Aorta (tissue), 5 donors: Measurements from ENCODE around the gene RHOB. TPM values are rescaled to one million over a fixed set of nuclear protein-coding genes. Genes with fewer than 3 reads are reported as not detected.
"Not testable (repeated sequence)": the region's sequence is repeated elsewhere in the genome, so short reads cannot be mapped to it uniquely, and the experiment has no call there.

Experiments used
- ATAC-seq: fragments of 200-7000 bp; cut with Tn5 transposase; one replicate; pipeline ENCODE4 v1.9.1; 2022; ENCODE audit warnings: moderate library complexity; ENCODE audit not compliant: low FRiP score
- DNase-seq, 2 donors: peaks; one replicate each; pipeline ENCODE4 v3.0.0-alpha.2; 2020
- H3K27ac ChIP-seq, 2 donors: one replicate each; pipeline ENCODE4 v1.5.1; 2013; ENCODE audit warnings: low read length in 2 of 2, mild to moderate bottlenecking in 2 of 2, moderate library complexity in 2 of 2, control low read depth in 1 of 2, inconsistent platforms in 1 of 2, low read depth in 1 of 2
- H3K27me3 ChIP-seq, 2 donors: one replicate each; pipeline ENCODE4 v1.6.1; 2013; ENCODE audit warnings: control low read depth in 1 of 2, low read length in 1 of 2, mild to moderate bottlenecking in 1 of 2, moderate library complexity in 1 of 2; ENCODE audit not compliant: insufficient read depth in 2 of 2, control insufficient read depth in 1 of 2
- H3K36me3 ChIP-seq, 2 donors: one replicate each; pipeline ENCODE4 v1.6.1; 2013; ENCODE audit warnings: control low read depth in 1 of 2, low read length in 1 of 2, mild to moderate bottlenecking in 1 of 2; ENCODE audit not compliant: insufficient read depth in 2 of 2, control insufficient read depth in 1 of 2
- H3K4me1 ChIP-seq, 2 donors: one replicate each; pipeline ENCODE4 v1.6.1; 2013; ENCODE audit warnings: low read length in 2 of 2, control low read depth in 1 of 2, mild to moderate bottlenecking in 1 of 2, moderate library complexity in 1 of 2; ENCODE audit not compliant: insufficient read depth in 2 of 2, control insufficient read depth in 1 of 2
- H3K4me3 ChIP-seq, 2 donors: one replicate each; pipeline ENCODE4 v1.5.1; 2013; ENCODE audit warnings: low read length in 2 of 2, control low read depth in 1 of 2, mild to moderate bottlenecking in 1 of 2
- H3K9me3 ChIP-seq: one replicate; pipeline ENCODE4 v1.6.1; 2013; ENCODE audit warnings: mild to moderate bottlenecking, low read length; ENCODE audit not compliant: control insufficient read depth
- WGBS, 2 donors: extraction: QIAGEN DNeasy Blood & Tissue Kit; methylation state at CpG; one replicate each; pipeline ENCODE4 v1.1.7; 2013; 5-methylcytosine and 5-hydroxymethylcytosine counted together
- intact Hi-C, 2 donors: fragments of 100-400 bp; cut with DNase I; formaldehyde crosslinking; loops; one replicate each; pipeline versions ENCODE4 v1.14.2 to v1.15.0; 2022
- polyA plus RNA-seq, 2 donors: library from polyadenylated mRNA; stranded (reverse); fragments of 200-250 nt; gene quantifications; one replicate each; pipeline ENCODE4 v1.2.3, GENCODE V29; 2013
- total RNA-seq, 2 donors: library from RNA; stranded (reverse); fragmentation: NEBNext Ultra II Directional; extraction: Animal tissue kit (Norgen Biotek cat#: 25700); gene quantifications; one replicate each; pipeline ENCODE4 v1.2.1, GENCODE V29; 2021
- donor health status: healthy with polysubstance abuse.
- donor health status: Bipolar disorder and iron deficiency.
- donor health status: DM: no; HTN: no; CAD: no.
- donor health status: DM: no; HTN: no; CAD: no.
- donor health status: DM: yes; HTN: yes; CAD: no.

RHOB gene
- total and polyA plus RNA-seq, 4 donors, result 150 to 1,049 (median 426) TPM

GRCh38 chr2:20409039-20409438 lies 37.8 kb upstream of the RHOB start:
- H3K36me3 ChIP-seq, result no peaks in the 10 kb centered on the region
- no peaks in the 10 kb centered on the region for H3K9me3 ChIP-seq
- ATAC-seq (no peak), DNase-seq (no peak)
- no peaks in the 10 kb centered on the region for H3K27me3 ChIP-seq
- intact Hi-C loops, result no loop called here
- H3K4me3 ChIP-seq, result no peak overlapping the region
- H3K4me1 ChIP-seq, result no peaks in the 10 kb centered on the region
- H3K27ac ChIP-seq, result no peak overlapping the region

GRCh38 chr2:20410556-20411277 lies 36.2 kb upstream of the RHOB start:
- DNase-seq (peak; percentile 26 to 35), ATAC-seq (no peak)
- intact Hi-C loops, result loop anchor here in 1 of 2 donors (5.0 kb wide), 1 partner anchor 37 kb away; the partner anchor contains the start of gene RHOB
- H3K27me3 ChIP-seq, result no peaks in the 10 kb centered on the region
- 86 to 92% methylated on average over 5 of the region's 5 CpGs for WGBS, 2 donors
- H3K36me3 ChIP-seq, result no peaks in the 10 kb centered on the region
- no peaks in the 10 kb centered on the region for H3K9me3 ChIP-seq
- H3K4me3 ChIP-seq, result no peak overlapping the region
- H3K4me1 ChIP-seq, result no peaks in the 10 kb centered on the region
- no peak overlapping the region for H3K27ac ChIP-seq

- H3K27me3 ChIP-seq, result no peaks in the 10 kb centered on the region
- WGBS, 2 donors, result 18 to 21% methylated on average over 3 of the region's 3 CpGs
- intact Hi-C loops, result loop anchor here in 1 of 2 donors (5.0 kb wide), 1 partner anchor 36 kb away; the partner anchor contains the start of gene RHOB
- peak; percentile 95 for ATAC-seq
- no peak overlapping the region for H3K4me3 ChIP-seq
- H3K9me3 ChIP-seq, result no peaks in the 10 kb centered on the region
- H3K4me1 ChIP-seq, result no peaks in the 10 kb centered on the region
- no peaks in the 10 kb centered on the region for H3K36me3 ChIP-seq
- no peak overlapping the region for H3K27ac ChIP-seq
- DNase-seq, result peak; percentile 91 to 96
These were observed 35.4 kb upstream of the RHOB start for GRCh38 chr2:20411361-20411894.

- H3K9me3 ChIP-seq, result no peaks in the 10 kb centered on the region
- H3K27ac ChIP-seq, result no peak overlapping the region
- ATAC-seq (no peak), DNase-seq (peak in 1 of 2 donors; percentile 9)
- no peaks in the 10 kb centered on the region for H3K27me3 ChIP-seq
- intact Hi-C loops, result loop anchor here in 1 of 2 donors (5.0 kb wide), 1 partner anchor 32 kb away; the partner anchor contains the start of gene RHOB
- no peak overlapping the region for H3K4me3 ChIP-seq
- no peaks in the 10 kb centered on the region for H3K4me1 ChIP-seq
- WGBS, 2 donors, result 70 to 74% methylated on average over 3 of the region's 3 CpGs
- no peaks in the 10 kb centered on the region for H3K36me3 ChIP-seq
These were observed 32.1 kb upstream of the RHOB start for GRCh38 chr2:20414806-20415205.

- WGBS, 2 donors, result 57 to 71% methylated on average over 2 of the region's 2 CpGs
These were observed 31.4 kb upstream of the RHOB start for GRCh38 chr2:20415511-20415918.

GRCh38 chr2:20416723-20417122 lies 30.2 kb upstream of the RHOB start:
- ATAC-seq (no peak), DNase-seq (no peak)
- WGBS, 2 donors, result 76 to 77% methylated on average over 1 of the region's 1 CpG
- Histone ChIP-seq H3K27ac (no peak overlapping the region), H3K27me3 (no peaks in the 10 kb centered on the region), H3K4me1 (no peaks in the 10 kb centered on the region), H3K9me3 (no peaks in the 10 kb centered on the region), H3K4me3 (no peak overlapping the region), H3K36me3 (no peaks in the 10 kb centered on the region)
- intact Hi-C loops, result no loop called here

More at GRCh38 chr2:20415511-20415918, 31.4 kb upstream of the RHOB start:
- Histone ChIP-seq H3K9me3 (no peaks in the 10 kb centered on the region), H3K4me1 (no peaks in the 10 kb centered on the region), H3K36me3 (no peaks in the 10 kb centered on the region), H3K27me3 (no peaks in the 10 kb centered on the region), H3K4me3 (no peak overlapping the region), H3K27ac (no peak overlapping the region)
- ATAC-seq (no peak), DNase-seq (peak in 1 of 2 donors; percentile 23)
- intact Hi-C loops, result no loop called here

- ATAC-seq, H3K36me3 ChIP-seq, H3K4me1 ChIP-seq, intact Hi-C loops, H3K9me3 ChIP-seq, H3K27ac ChIP-seq, H3K27me3 ChIP-seq, DNase-seq, H3K4me3 ChIP-seq: not testable (repeated sequence)
- WGBS, 2 donors, result 95 to 96% methylated on average over 5 of the region's 5 CpGs
These were observed 29.5 kb upstream of the RHOB start for GRCh38 chr2:20417230-20417821.

GRCh38 chr2:20418519-20418918 lies 28.4 kb upstream of the RHOB start:
- H3K27me3 ChIP-seq, result no peaks in the 10 kb centered on the region
- H3K27ac ChIP-seq, result peak overlapping the region in 1 of 2 donors; percentile 9
- no peak for DNase-seq
- no peaks in the 10 kb centered on the region for H3K9me3 ChIP-seq
- WGBS, 2 donors, result 43 to 50% methylated on average over 3 of the region's 3 CpGs
- H3K4me3 ChIP-seq, result no peak overlapping the region
- H3K4me1 ChIP-seq, result no peaks in the 10 kb centered on the region
- no peak for ATAC-seq
- H3K36me3 ChIP-seq, result no peaks in the 10 kb centered on the region
- intact Hi-C loops, result no loop called here
